Right lobe of liver (tissue), 4 donors: ENCODE measurements around the gene TOMM40L.

Experiments
- POLR2A ChIP-seq: fragments of 450-650 bp; IDR thresholded peaks from one replicate; pipeline ENCODE4 v1.6.1; 2017; ENCODE audit warnings: antibody characterized with exemption, mild to moderate bottlenecking
- TF ChIP-seq, protein P1 (sequence below), 4 donors: fragments of 200-600 bp in 3 of 4; fragments of 450-650 bp in 1 of 4; IDR thresholded peaks; one replicate each; pipeline versions ENCODE4 v1.5.1 to v1.8.0; 2016 to 2022; ENCODE audit warnings: antibody characterized with exemption in 4 of 4, mild to moderate bottlenecking in 2 of 4
- donor health status: DM: no; HTN: no; CAD: no.
- donor health status: DM: no; HTN: no; CAD: no.
- donor health status: DM: no; HTN: yes; CAD: no.

DNA sequence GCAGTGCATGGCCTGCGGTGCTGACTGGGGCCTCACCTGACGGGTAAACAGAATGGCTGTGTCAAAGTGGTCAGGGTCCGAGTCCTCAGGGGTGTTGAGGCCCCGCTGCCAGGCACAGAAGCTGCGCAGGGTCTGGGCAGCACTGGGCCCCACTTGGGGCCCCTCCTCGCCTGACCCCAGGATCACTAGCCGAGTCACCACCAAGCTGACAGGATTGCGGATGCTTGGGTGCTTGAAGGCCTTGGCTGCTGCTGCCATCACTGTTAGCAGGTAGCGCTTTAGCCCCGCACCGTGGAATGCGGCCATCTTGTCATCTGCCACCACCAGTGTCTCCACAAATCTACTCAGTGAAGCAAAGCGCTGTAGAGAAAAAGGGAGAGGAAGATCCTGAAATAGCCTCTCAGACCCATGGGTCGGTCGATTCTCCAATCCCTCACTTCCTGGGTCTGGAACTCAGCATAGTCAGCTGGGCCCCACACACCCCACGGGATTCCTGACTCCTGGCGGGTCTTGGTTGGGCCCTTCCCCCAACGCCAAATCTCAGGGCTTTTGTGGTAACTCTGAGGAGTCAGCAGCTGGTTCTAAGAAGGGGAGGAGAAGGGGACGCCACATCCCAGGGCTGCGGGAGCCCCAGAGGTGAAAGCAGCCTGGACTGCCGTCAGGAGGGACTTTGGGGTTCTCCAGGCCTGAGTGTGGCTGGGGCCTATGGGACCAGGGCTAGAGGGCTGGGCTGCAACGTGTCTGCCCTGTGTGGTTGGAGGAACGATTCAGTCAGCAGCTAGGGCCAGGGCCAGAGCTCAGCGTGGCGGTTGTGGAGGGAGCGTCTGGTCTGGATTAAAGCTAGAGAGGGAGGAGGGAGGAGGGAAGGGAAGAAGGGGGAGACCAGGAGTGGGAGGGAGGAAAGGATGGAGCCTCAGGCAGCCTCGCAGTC is 29.1 kb upstream of the TOMM40L start:
- TF ChIP-seq, protein P1, sequence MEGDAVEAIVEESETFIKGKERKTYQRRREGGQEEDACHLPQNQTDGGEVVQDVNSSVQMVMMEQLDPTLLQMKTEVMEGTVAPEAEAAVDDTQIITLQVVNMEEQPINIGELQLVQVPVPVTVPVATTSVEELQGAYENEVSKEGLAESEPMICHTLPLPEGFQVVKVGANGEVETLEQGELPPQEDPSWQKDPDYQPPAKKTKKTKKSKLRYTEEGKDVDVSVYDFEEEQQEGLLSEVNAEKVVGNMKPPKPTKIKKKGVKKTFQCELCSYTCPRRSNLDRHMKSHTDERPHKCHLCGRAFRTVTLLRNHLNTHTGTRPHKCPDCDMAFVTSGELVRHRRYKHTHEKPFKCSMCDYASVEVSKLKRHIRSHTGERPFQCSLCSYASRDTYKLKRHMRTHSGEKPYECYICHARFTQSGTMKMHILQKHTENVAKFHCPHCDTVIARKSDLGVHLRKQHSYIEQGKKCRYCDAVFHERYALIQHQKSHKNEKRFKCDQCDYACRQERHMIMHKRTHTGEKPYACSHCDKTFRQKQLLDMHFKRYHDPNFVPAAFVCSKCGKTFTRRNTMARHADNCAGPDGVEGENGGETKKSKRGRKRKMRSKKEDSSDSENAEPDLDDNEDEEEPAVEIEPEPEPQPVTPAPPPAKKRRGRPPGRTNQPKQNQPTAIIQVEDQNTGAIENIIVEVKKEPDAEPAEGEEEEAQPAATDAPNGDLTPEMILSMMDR (IDR thresholded peaks at IDR 0.05): no peak
- TF ChIP-seq POLR2A: peak; percentile 8
